GM12878 (cell line): ENCODE results near the gene KIFAP3. TPM values are rescaled to one million over a fixed set of nuclear protein-coding genes. Genes with fewer than 3 reads are reported as not detected.

Experiments used
- ATAC-seq: fragments of 200-7000 bp; cut with Tn5 transposase; 3 replicates; pipeline ENCODE4 v1.9.1; 2020; ENCODE audit warnings: mild to moderate bottlenecking, moderate library complexity
- BruUV-seq: library from RNA; stranded (reverse); fragments of 400-500 nt; replicated peaks from 2 replicates; lab custom pipeline; 2021; lab: Mats Ljungman, UMichigan
- CTCF ChIA-PET: fragments of 300-600 bp; sonication (Branson Sonifier 250); formaldehyde crosslinking; extraction: SDS; loops from one replicate; lab custom pipeline; 2021; ENCODE audit warnings: inconsistent platforms; lab: Yijun Ruan, JAX
- POLR2A ChIA-PET: fragments of 350-600 bp; formaldehyde crosslinking; extraction: SDS; loops from one replicate; lab custom pipeline; 2021; ENCODE audit warnings: inconsistent platforms; lab: Charles Lee
- RAD21 ChIA-PET: fragments of 300-600 bp; sonication (Branson Sonifier 250); formaldehyde crosslinking; loops from one replicate; lab custom pipeline; 2023; ENCODE audit warnings: antibody characterized with exemption; ENCODE audit not compliant: unreplicated experiment; lab: Charles Lee
- SMC1A ChIA-PET: fragments of 300-600 bp; sonication (Branson Sonifier 250); formaldehyde crosslinking; loops from one replicate; lab custom pipeline; 2023; ENCODE audit not compliant: unreplicated experiment, uncharacterized antibody; lab: Charles Lee
- DNase-seq: peaks from one replicate; pipeline ENCODE4 v3.0.0-alpha.2; 2011; ENCODE audit warnings: low read depth, low spot score
- FAIRE-seq: peaks from 3 replicates; lab custom pipeline; 2011; peaks lifted over from hg19 to GRCh38; lab: Jason Lieb, UNC
- H2AFZ ChIP-seq: 2 replicates; pipeline ENCODE4 v1.6.0; 2011; ENCODE audit warnings: low read depth, low read length, control low read depth; ENCODE audit not compliant: control insufficient read depth
- H3K27ac ChIP-seq: 2 replicates; pipeline ENCODE4 v1.5.1; 2011; ENCODE audit warnings: control low read depth; ENCODE audit not compliant: control insufficient read depth, insufficient read depth
- H3K27me3 ChIP-seq, 2 experiments: replicated peaks in 1 of 2; 2 replicates each; pipeline versions ENCODE4 v1.6.0 to v1.6.1; 2011; ENCODE audit warnings: low read length in 1 of 2; ENCODE audit not compliant: control insufficient read depth in 2 of 2, insufficient read depth in 2 of 2
- H3K36me3 ChIP-seq, 2 experiments: 2 replicates each; pipeline ENCODE4 v1.5.1; 2011; ENCODE audit warnings: low read length in 1 of 2; ENCODE audit not compliant: control insufficient read depth in 2 of 2, insufficient read depth in 2 of 2
- H3K4me1 ChIP-seq: 2 replicates; pipeline ENCODE4 v1.6.1; 2011; ENCODE audit warnings: mild to moderate bottlenecking, low read length, moderate library complexity, mixed read lengths; ENCODE audit not compliant: control insufficient read depth, insufficient read depth
- H3K4me2 ChIP-seq: 2 replicates; pipeline ENCODE4 v1.6.0; 2011; ENCODE audit warnings: control low read depth; ENCODE audit not compliant: control insufficient read depth, insufficient read depth
- H3K4me3 ChIP-seq: fragments of 200-600 bp; sonication (generic); 2 replicates; pipeline ENCODE4 v1.5.1; 2016
- H3K79me2 ChIP-seq: 2 replicates; pipeline ENCODE4 v1.6.0; 2011; ENCODE audit warnings: low read length; ENCODE audit not compliant: control insufficient read depth, insufficient read depth
- H3K9ac ChIP-seq: 2 replicates; pipeline ENCODE4 v1.8.0; 2011; ENCODE audit warnings: low read length, control low read depth, mixed read lengths; ENCODE audit not compliant: control insufficient read depth, insufficient read depth
- H3K9me3 ChIP-seq: replicated peaks from 3 replicates; pipeline ENCODE4 v1.5.1; 2011; ENCODE audit warnings: mild to moderate bottlenecking, low read length; ENCODE audit not compliant: control insufficient read depth, insufficient read depth
- H4K20me1 ChIP-seq: 2 replicates; pipeline ENCODE4 v1.6.0; 2011; ENCODE audit not compliant: control insufficient read depth, insufficient read depth
- ATF7 ChIP-seq: fragments of 450-650 bp; IDR thresholded peaks from 2 replicates; pipeline ENCODE4 v1.6.1; 2016; ENCODE audit warnings: low read depth, mild to moderate bottlenecking
- CTCF ChIP-seq, 3 experiments: IDR thresholded peaks in 2 of 3; conservative IDR thresholded peaks in 1 of 3; 2 replicates each; pipeline ENCODE4 v1.5.1; 2011; ENCODE audit warnings: low read depth in 3 of 3, low read length in 3 of 3, mild to moderate bottlenecking in 3 of 3, control low read depth in 2 of 3, moderate library complexity in 2 of 3, inconsistent platforms in 1 of 3, mixed read lengths in 1 of 3; ENCODE audit not compliant: control insufficient read depth in 2 of 3, insufficient read depth in 1 of 3; ENCODE audit errors: extremely low read depth in 1 of 3
- EP300 ChIP-seq, 2 experiments: fragments of 150-350 bp in 1 of 2; IDR thresholded peaks; 2 replicates each; pipeline ENCODE4 v1.6.1; 2011 to 2012; ENCODE audit warnings: low read depth in 2 of 2, low read length in 2 of 2, borderline replicate concordance in 1 of 2, improper control_type of control experiment in 1 of 2, inconsistent platforms in 1 of 2; ENCODE audit not compliant: control insufficient read depth in 1 of 2
- IKZF1 ChIP-seq: fragments of 450-650 bp; conservative IDR thresholded peaks from 2 replicates; pipeline ENCODE4 v1.6.1; 2017; ENCODE audit warnings: antibody characterized with exemption, mild to moderate bottlenecking
- MEF2A ChIP-seq: IDR thresholded peaks from 2 replicates; pipeline ENCODE4 v1.6.1; 2011; ENCODE audit warnings: low read depth, mild to moderate bottlenecking, low read length, moderate library complexity; ENCODE audit not compliant: insufficient read depth
- MXI1 ChIP-seq: fragments of 150-350 bp; IDR thresholded peaks from 2 replicates; pipeline ENCODE4 v1.6.1; 2011; ENCODE audit warnings: low read depth, mild to moderate bottlenecking, inconsistent platforms, low read length, improper control_type of control experiment
- NBN ChIP-seq: fragments of 450-650 bp; IDR thresholded peaks from 2 replicates; pipeline ENCODE4 v1.6.1; 2016
- RAD21 ChIP-seq: IDR thresholded peaks from 2 replicates; pipeline ENCODE4 v1.6.1; 2011; ENCODE audit warnings: mild to moderate bottlenecking, low read depth, low read length, moderate library complexity; ENCODE audit not compliant: insufficient read depth
- RB1 ChIP-seq: fragments of 450-650 bp; formaldehyde crosslinking; IDR thresholded peaks from 2 replicates; pipeline ENCODE4 v1.6.1; 2017; ENCODE audit warnings: mild to moderate bottlenecking, borderline replicate concordance
- SKIL ChIP-seq: fragments of 450-650 bp; IDR thresholded peaks from 2 replicates; pipeline ENCODE4 v1.6.1; 2017; ENCODE audit warnings: mild to moderate bottlenecking, low read depth, inconsistent platforms; ENCODE audit not compliant: poor library complexity, severe bottlenecking
- SMC3 ChIP-seq: IDR thresholded peaks from 2 replicates; pipeline ENCODE4 v1.6.1; 2011; ENCODE audit warnings: low read length, improper control_type of control experiment, borderline replicate concordance
- STAT3 ChIP-seq: IDR thresholded peaks from 2 replicates; pipeline ENCODE4 v1.6.1; 2011; ENCODE audit warnings: low read depth, low read length, improper control_type of control experiment
- YY1 ChIP-seq: IDR thresholded peaks from 2 replicates; pipeline ENCODE4 v1.6.1; 2011; ENCODE audit warnings: low read depth, mild to moderate bottlenecking, low read length
- WGBS: methylation state at CpG from one replicate; pipeline ENCODE4 v1.1.6; 2016; ENCODE audit warnings: low lambda C conversion rate; ENCODE audit not compliant: insufficient replicate concordance, insufficient coverage; ENCODE audit errors: missing lambda C conversion rate; 5-methylcytosine and 5-hydroxymethylcytosine counted together
- in situ Hi-C: fragments of 300-500 bp; cut with MboI; formaldehyde crosslinking; loops from 9 replicates; pipeline ENCODE4 v1.14.3; 2018; ENCODE audit warnings: mixed read lengths
- intact Hi-C: fragments of 100-400 bp; cut with micrococcal nuclease; formaldehyde crosslinking; loops from one replicate; pipeline ENCODE4 v1.14.2; 2022; ENCODE audit not compliant: unreplicated experiment
- polyA plus RNA-seq, 11 experiments: library from polyadenylated mRNA; depleted of rRNA in 4 of 11; unstranded in 6 of 11; stranded (reverse) in 5 of 11; fragments of >200 nt; fragmentation: Nextera tagmentation in 4 of 11; fragmentation: Illumina TruSeq in 1 of 11; extraction: Ambion mirVana in 4 of 11; extraction: Trizol in 1 of 11; gene quantifications; 1 replicate in 1 of 11; 2 replicates in 10 of 11; pipeline versions ENCODE4 v1.2.1 to v1.2.3, GENCODE V29; 2011 to 2016; ENCODE audit warnings: inconsistent platforms in 2 of 11, missing spikeins in 2 of 11, low read depth in 1 of 11
- total RNA-seq, 4 experiments: library from RNA; depleted of rRNA in 3 of 4; stranded (reverse); fragments of >200 nt in 3 of 4; fragmentation: Illumina TruSeq in 1 of 4; extraction: Trizol in 1 of 4; gene quantifications; 2 replicates each; pipeline versions ENCODE4 v1.2.1 to v1.2.3, GENCODE V29; 2013 to 2021
- TF ChIP-seq, protein P1 (sequence below): IDR thresholded peaks from 2 replicates; pipeline ENCODE4 v1.6.1; 2012; ENCODE audit warnings: low read depth, low read length, improper control_type of control experiment
- TF ChIP-seq, protein P2 (sequence below): fragments of 450-650 bp; IDR thresholded peaks from 2 replicates; pipeline ENCODE4 v1.6.1; 2017; ENCODE audit warnings: low read depth, mild to moderate bottlenecking, moderate library complexity

The KIFAP3 gene
- total and polyA plus RNA-seq, 10 of the 15 experiments (the other 5 are each of a cell fraction or from before 2014, with no cell fraction given) = 13.7 to 100 (median 18.9) TPM

DNA sequence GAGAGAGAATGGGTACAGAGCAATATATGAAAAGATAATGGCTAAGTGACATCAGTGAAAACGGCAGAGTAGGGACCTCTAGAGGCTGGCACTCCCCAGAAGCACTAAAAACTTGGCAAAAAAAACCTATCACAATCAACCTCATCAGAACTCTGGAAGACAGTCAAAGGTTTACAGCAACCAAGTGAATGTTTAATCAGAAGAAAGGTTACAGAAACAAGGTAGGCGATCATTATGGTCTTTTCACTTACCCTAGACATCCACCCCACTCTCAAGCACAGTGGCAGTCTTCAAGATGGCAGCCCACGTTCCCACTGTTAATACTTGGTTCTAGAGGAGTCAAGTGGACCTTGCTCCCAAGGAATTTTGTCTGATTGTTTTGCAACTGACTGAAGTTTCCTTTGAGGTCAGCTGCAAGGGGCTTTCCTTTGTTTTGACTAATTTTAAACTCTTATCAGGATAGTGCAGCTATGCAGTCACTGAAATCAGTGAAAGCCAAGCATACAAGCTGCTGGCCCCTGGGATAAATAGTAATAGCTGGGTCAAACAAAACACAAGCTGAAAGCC lies 7.2 kb downstream of the KIFAP3 start:
- Histone ChIP-seq H2AFZ (peak overlapping the region; percentile 13), H3K27me3 (no peaks in the 10 kb centered on the region), H4K20me1 (no peaks in the 10 kb centered on the region), H3K4me1 (no peaks in the 10 kb centered on the region), H3K4me3 (peak overlapping the region; percentile 63), H3K36me3 (no peaks in the 10 kb centered on the region), H3K79me2 (peaks cover 66% of the 10 kb centered on the region), H3K27ac (peak overlapping the region; percentile 77), H3K9ac (peak overlapping the region; percentile 12; the same call in 1 of the 2 replicates), H3K4me2 (peak overlapping the region; percentile 58), H3K9me3 (no peaks in the 10 kb centered on the region; the same call in none of the 3 replicates)
- FAIRE-seq (peak; percentile 74), DNase-seq (peak; percentile 30), ATAC-seq (peak; percentile 73)
- intact Hi-C loops (no loop called here), in situ Hi-C loops (no loop called here)
- CTCF ChIA-PET = interaction anchor here (0.6 to 2.7 kb wide), 13 partner anchors 9 to 622 kb away, joined by 3 to 19 read pairs (median 4); no protein-coding TSS in a partner anchor
- SMC1A ChIA-PET = interaction anchor here (0.7 to 2.3 kb wide), 11 partner anchors 9 to 471 kb away, joined by 3 to 9 read pairs (median 4); no protein-coding TSS in a partner anchor
- POLR2A ChIA-PET = interaction anchor here (0.7 kb wide), 1 partner anchor 57 kb away, joined by 3 read pairs; no protein-coding TSS in a partner anchor
- RAD21 ChIA-PET = interaction anchor here (0.7 to 1.7 kb wide), 8 partner anchors 57 to 818 kb away, joined by 3 to 7 read pairs (median 3); partner anchors contain the start of genes GORAB and SCYL3
- WGBS = 63% methylated on average over 3 of the region's 3 CpGs
- BruUV-seq = no TSS peak
- TF ChIP-seq IKZF1 (peak; percentile 51), ATF7 (peak; percentile 60; the same call in 1 of the 2 replicates), EP300 (IDR thresholded peaks at IDR 0.05; ENCODE audit: borderline replicate concordance in 1 of 2, control insufficient read depth in 1 of 2, low read depth in 2 of 2, low read length in 2 of 2) (0 out of 4 replicates have a peak, but pooled peaks of 1 of the 2 experiments have one; percentile 10), YY1 (peak; percentile 84; the same call in 1 of the 2 replicates), STAT3 (0 out of 2 replicates have a peak, but pooled peaks have one; percentile 61), SMC3 (peak; percentile 15; the same call in 1 of the 2 replicates), RAD21 (no peak), NBN (peak; percentile 47; the same call in 1 of the 2 replicates), SKIL (peak; percentile 28), CTCF (IDR thresholded peaks at IDR 0.05 in 2 of 3, conservative IDR thresholded peaks at IDR 0.05 in 1 of 3; ENCODE audit: control insufficient read depth in 2 of 3, extremely low read depth in 1 of 3, insufficient read depth in 1 of 3, low read depth in 3 of 3, low read length in 3 of 3) (peak in 2 of 3 experiments; percentile 23 to 57; a peak in 3 of 6 replicates), MEF2A (no peak), MXI1 (0 out of 2 replicates have a peak, but pooled peaks have one; percentile 30), RB1 (peak; percentile 75; the same call in 1 of the 2 replicates)
- TF ChIP-seq, protein P1, sequence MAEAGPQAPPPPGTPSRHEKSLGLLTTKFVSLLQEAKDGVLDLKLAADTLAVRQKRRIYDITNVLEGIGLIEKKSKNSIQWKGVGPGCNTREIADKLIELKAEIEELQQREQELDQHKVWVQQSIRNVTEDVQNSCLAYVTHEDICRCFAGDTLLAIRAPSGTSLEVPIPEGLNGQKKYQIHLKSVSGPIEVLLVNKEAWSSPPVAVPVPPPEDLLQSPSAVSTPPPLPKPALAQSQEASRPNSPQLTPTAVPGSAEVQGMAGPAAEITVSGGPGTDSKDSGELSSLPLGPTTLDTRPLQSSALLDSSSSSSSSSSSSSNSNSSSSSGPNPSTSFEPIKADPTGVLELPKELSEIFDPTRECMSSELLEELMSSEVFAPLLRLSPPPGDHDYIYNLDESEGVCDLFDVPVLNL = no peak
- TF ChIP-seq, protein P2, sequence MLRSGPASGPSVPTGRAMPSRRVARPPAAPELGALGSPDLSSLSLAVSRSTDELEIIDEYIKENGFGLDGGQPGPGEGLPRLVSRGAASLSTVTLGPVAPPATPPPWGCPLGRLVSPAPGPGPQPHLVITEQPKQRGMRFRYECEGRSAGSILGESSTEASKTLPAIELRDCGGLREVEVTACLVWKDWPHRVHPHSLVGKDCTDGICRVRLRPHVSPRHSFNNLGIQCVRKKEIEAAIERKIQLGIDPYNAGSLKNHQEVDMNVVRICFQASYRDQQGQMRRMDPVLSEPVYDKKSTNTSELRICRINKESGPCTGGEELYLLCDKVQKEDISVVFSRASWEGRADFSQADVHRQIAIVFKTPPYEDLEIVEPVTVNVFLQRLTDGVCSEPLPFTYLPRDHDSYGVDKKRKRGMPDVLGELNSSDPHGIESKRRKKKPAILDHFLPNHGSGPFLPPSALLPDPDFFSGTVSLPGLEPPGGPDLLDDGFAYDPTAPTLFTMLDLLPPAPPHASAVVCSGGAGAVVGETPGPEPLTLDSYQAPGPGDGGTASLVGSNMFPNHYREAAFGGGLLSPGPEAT = peak; percentile 51; the same call in 1 of the 2 replicates
